Body of pancreas (tissue), 4 donors: ENCODE results near the gene FURIN. TPM values are rescaled to one million over a fixed set of nuclear protein-coding genes. Genes with fewer than 3 reads are reported as not detected.
A peak's percentile ranks its signal among the peaks of the same experiment; 100 is the strongest.
"Not testable (repeated sequence)": the region's sequence is repeated elsewhere in the genome, so short reads cannot be mapped to it uniquely, and the experiment has no call there.

ENCODE experiments used
- ATAC-seq: fragments of 150-250 bp; one replicate; pipeline ENCODE4 v1.9.1; 2016
- DNase-seq, 4 donors: peaks; one replicate each; pipeline ENCODE4 v3.0.0-alpha.2; 2019
- H3K27ac ChIP-seq, 4 donors: fragments of 200-600 bp; sonication (generic); 1 replicate in 3 of 4; 2 replicates in 1 of 4; pipeline versions ENCODE4 v1.5.1 to v1.6.1; 2016 to 2019; ENCODE audit warnings: mild to moderate bottlenecking in 1 of 4, mixed read lengths in 1 of 4, moderate library complexity in 1 of 4
- H3K27me3 ChIP-seq, 2 donors: fragments of 200-600 bp; sonication (generic); one replicate each; pipeline ENCODE4 v1.6.0; 2016; ENCODE audit warnings: mild to moderate bottlenecking in 1 of 2
- H3K36me3 ChIP-seq, 2 donors: fragments of 200-600 bp; sonication (generic); replicated peaks in 1 of 2; 2 replicates each; pipeline ENCODE4 v1.5.1; 2016; ENCODE audit warnings: low read depth in 2 of 2; ENCODE audit not compliant: insufficient read depth in 1 of 2
- H3K4me1 ChIP-seq: fragments of 200-600 bp; sonication (generic); one replicate; pipeline ENCODE4 v1.6.0; 2016
- H3K4me3 ChIP-seq, 2 donors: fragments of 200-600 bp; sonication (generic); 1 replicate in 1 of 2; 2 replicates in 1 of 2; pipeline ENCODE4 v1.5.1; 2016 to 2019
- H3K9me3 ChIP-seq, 3 donors: fragments of 200-600 bp; sonication (generic); 1 replicate in 2 of 3; 2 replicates in 1 of 3; pipeline ENCODE4 v1.5.1; 2016
- POLR2A ChIP-seq, 3 donors: fragments of 450-650 bp; IDR thresholded peaks; one replicate each; pipeline ENCODE4 v1.6.1; 2016; ENCODE audit warnings: antibody characterized with exemption in 3 of 3, mild to moderate bottlenecking in 2 of 3
- WGBS, 2 donors: methylation state at CpG; one replicate each; pipeline ENCODE4 v1.1.5; 2017; 5-methylcytosine and 5-hydroxymethylcytosine counted together
- intact Hi-C: fragments of 100-400 bp; cut with DNase I; formaldehyde crosslinking; loops from one replicate; pipeline ENCODE4 v1.15.1; 2023
- total RNA-seq, 2 donors: library from RNA; depleted of rRNA; stranded (reverse); fragments of >200 nt; gene quantifications; one replicate each; pipeline ENCODE4 v1.1.0, GENCODE V29; 2016
- TF ChIP-seq, protein P1 (sequence below), 7 experiments: fragments of 450-650 bp in 4 of 7; fragments of 200-600 bp in 3 of 7; sonication (generic) in 3 of 7; IDR thresholded peaks; one replicate each; pipeline ENCODE4 v1.5.1; 2016 to 2019; ENCODE audit warnings: antibody characterized with exemption in 7 of 7

FURIN gene
- total RNA-seq, 2 donors from 2014 or later, result 88.0 to 112 TPM

DNA sequence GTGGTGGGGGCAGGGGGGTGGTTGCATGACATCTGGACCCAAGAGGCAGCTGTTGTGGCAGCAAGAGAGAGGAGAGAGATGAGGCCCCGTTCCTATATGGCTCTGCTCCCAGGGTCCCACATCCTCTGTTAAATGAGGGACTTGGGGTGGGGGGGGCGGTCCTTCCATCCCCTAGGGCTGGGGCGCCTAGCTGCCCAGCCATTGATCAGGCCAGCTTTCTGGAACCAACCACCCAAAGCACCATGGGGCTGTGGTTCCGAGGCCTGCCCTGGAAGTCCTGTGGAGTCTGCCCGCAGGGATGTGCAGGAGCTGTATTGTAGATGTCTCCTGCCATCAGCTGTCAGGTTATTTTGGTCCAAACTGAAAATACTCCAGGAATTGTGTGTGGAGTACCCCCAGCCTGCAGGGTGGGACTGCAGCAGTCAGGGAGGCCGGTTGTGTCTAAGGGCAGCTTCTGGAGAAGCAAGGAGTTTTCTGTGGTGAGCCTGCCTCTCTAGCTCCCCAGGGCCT is 5.2 kb downstream of the FURIN start:
- DNase-seq, result no peak
- Histone ChIP-seq H3K9me3 (no peaks in the 10 kb centered on the region), H3K36me3 (peaks cover 14 to 20% of the 10 kb centered on the region in 2 donors), H3K4me3 (peak overlapping the region in 1 of 2 donors; percentile 77), H3K27ac (peak overlapping the region; percentile 83 to 95 (median 90)), H3K27me3 (no peaks in the 10 kb centered on the region), H3K4me1 (peaks cover 60% of the 10 kb centered on the region)
- ATAC-seq, result no peak
- no peak for TF ChIP-seq POLR2A (IDR thresholded peaks at IDR 0.05)
- TF ChIP-seq, protein P1, sequence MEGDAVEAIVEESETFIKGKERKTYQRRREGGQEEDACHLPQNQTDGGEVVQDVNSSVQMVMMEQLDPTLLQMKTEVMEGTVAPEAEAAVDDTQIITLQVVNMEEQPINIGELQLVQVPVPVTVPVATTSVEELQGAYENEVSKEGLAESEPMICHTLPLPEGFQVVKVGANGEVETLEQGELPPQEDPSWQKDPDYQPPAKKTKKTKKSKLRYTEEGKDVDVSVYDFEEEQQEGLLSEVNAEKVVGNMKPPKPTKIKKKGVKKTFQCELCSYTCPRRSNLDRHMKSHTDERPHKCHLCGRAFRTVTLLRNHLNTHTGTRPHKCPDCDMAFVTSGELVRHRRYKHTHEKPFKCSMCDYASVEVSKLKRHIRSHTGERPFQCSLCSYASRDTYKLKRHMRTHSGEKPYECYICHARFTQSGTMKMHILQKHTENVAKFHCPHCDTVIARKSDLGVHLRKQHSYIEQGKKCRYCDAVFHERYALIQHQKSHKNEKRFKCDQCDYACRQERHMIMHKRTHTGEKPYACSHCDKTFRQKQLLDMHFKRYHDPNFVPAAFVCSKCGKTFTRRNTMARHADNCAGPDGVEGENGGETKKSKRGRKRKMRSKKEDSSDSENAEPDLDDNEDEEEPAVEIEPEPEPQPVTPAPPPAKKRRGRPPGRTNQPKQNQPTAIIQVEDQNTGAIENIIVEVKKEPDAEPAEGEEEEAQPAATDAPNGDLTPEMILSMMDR (IDR thresholded peaks at IDR 0.05), result no peak
- intact Hi-C loops, result no loop called here
- WGBS, 2 donors, result 20 to 35% methylated on average over 1 to 6 of the region's 6 CpGs

DNA sequence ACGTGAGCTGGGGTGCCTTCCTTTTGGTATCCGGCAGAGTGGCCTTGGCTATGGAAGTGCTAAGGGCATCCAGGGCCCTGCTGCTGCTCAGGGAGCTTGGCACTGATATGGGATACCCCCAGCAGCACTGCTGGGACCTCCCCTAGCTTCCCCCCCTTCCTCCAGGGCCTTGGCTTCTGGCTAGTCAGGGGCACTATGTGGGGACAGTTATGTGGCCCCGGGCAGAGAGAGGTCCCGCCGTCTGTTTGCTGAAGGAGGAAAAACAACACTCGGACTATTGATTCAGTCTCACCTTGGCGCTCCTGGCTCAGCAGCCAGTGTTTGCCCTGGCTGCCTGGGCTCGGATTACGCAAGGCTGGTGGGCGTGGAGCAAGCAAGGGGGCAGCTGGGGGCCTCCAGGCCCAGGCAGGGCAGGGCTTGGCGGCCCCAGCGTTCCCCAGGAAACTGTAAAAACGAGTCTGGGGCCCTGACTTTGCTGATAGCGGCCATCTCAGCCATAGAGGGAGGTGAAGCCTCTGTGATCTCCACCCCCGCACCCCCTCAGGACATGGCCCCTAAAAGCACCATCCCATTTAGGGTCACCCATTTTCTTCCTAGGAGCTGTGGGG is 5.7 kb downstream of the FURIN start:
- ATAC-seq (peak; percentile 77), DNase-seq (peak; percentile 87 to 92 (median 91))
- Histone ChIP-seq H3K36me3 (peaks cover 14 to 26% of the 10 kb centered on the region in 2 donors), H3K9me3 (no peaks in the 10 kb centered on the region), H3K4me1 (peaks cover 57% of the 10 kb centered on the region), H3K27ac (peak overlapping the region; percentile 83 to 95 (median 90)), H3K4me3 (no peak overlapping the region), H3K27me3 (no peaks in the 10 kb centered on the region)
- 8 to 9% methylated on average over 5 to 15 of the region's 15 CpGs for WGBS, 2 donors
- TF ChIP-seq POLR2A (IDR thresholded peaks at IDR 0.05), result peak; percentile 28 to 54 (median 43)
- TF ChIP-seq, protein P1 (IDR thresholded peaks at IDR 0.05), result peak in 1 of 7 experiments; percentile 5
- intact Hi-C loops, result no loop called here

DNA sequence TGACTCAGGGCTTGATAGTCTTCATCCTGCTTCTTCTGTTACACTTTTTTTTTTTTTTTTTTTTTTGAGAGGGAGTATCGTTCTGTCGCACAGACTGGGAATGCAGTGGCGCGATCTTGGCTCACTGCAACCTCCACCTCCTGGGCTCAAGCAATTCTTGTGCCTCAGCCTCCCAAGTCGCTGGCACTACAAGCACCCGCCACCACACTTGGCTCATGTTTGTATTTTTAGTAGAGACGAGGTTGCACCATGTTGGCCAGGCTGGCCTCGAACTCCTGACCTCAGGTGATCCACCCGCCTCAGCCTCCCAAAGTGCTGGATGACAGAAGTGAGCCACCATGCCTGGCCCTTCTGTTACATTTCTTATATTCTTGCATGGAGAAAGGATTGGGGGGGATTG is 6.6 kb downstream of the FURIN start:
- DNase-seq, H3K4me3 ChIP-seq, ATAC-seq, intact Hi-C loops, H3K9me3 ChIP-seq, H3K27me3 ChIP-seq: not testable (repeated sequence)
- H3K27ac ChIP-seq, result peak overlapping the region in 3 of 4 donors; percentile 23 to 95 (median 87)
- WGBS, 2 donors, result 64% methylated on average over 9 of the region's 9 CpGs
- H3K4me1 ChIP-seq, result peaks cover 48% of the 10 kb centered on the region
- H3K36me3 ChIP-seq, result peaks cover 14 to 34% of the 10 kb centered on the region in 2 donors

DNA sequence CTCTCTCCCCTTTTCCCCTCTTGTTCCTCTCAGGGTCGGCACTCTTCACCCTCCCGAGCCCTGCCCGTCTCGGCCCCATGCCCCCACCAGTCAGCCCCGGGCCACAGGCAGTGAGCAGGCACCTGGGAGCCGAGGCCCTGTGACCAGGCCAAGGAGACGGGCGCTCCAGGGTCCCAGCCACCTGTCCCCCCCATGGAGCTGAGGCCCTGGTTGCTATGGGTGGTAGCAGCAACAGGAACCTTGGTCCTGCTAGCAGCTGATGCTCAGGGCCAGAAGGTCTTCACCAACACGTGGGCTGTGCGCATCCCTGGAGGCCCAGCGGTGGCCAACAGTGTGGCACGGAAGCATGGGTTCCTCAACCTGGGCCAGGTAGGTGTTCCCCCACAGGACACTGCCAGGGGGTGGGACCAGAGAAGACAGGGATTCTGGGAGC is 7.2 kb downstream of the FURIN start:
- intact Hi-C loops, result no loop called here
- Histone ChIP-seq H3K9me3 (no peaks in the 10 kb centered on the region), H3K4me3 (no peak overlapping the region), H3K36me3 (peaks cover 14 to 38% of the 10 kb centered on the region in 2 donors), H3K27me3 (no peaks in the 10 kb centered on the region), H3K4me1 (peaks cover 42% of the 10 kb centered on the region), H3K27ac (peak overlapping the region in 2 of 4 donors; percentile 23 to 34)
- 91 to 96% methylated on average over 7 of the region's 12 CpGs for WGBS, 2 donors
- DNase-seq (no peak), ATAC-seq (no peak)
- TF ChIP-seq, protein P1 (IDR thresholded peaks at IDR 0.05), result no peak
- TF ChIP-seq POLR2A (IDR thresholded peaks at IDR 0.05), result no peak

DNA sequence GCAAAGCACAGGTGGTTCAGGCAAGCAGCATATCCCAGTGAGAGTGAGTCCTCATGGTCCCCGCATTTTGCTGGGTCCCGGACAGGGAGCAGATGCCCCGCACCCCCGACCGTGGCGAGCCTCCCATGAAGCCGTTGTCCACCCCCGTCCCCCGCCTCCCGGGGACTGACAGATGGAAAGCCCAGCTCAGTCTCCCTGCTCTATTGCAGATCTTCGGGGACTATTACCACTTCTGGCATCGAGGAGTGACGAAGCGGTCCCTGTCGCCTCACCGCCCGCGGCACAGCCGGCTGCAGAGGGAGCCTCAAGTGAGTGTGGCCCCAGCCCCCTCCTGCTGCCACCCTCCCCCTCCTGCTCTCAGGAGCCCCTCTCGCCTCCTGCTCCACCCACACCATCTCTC is 7.7 kb downstream of the FURIN start:
- H3K4me3 ChIP-seq, result no peak overlapping the region
- no peak for TF ChIP-seq POLR2A (IDR thresholded peaks at IDR 0.05)
- TF ChIP-seq, protein P1 (IDR thresholded peaks at IDR 0.05), result no peak
- peaks cover 14 to 38% of the 10 kb centered on the region in 2 donors for H3K36me3 ChIP-seq
- peaks cover 38% of the 10 kb centered on the region for H3K4me1 ChIP-seq
- DNase-seq (no peak), ATAC-seq (no peak)
- H3K27me3 ChIP-seq, result no peaks in the 10 kb centered on the region
- H3K9me3 ChIP-seq, result no peaks in the 10 kb centered on the region
- peak overlapping the region in 1 of 4 donors; percentile 23 for H3K27ac ChIP-seq
- WGBS, 2 donors, result 94 to 95% methylated on average over 12 to 20 of the region's 20 CpGs
- intact Hi-C loops, result no loop called here
